HCT116 (cell line): Measurements from ENCODE around the gene TASP1. TPM values are rescaled to one million over a fixed set of nuclear protein-coding genes. Genes with fewer than 3 reads are reported as not detected.

Experiments
- ATAC-seq: fragments of 200-7000 bp; cut with Tn5 transposase; 2 replicates; pipeline ENCODE4 v1.9.1; 2020; ENCODE audit warnings: mild to moderate bottlenecking, moderate library complexity
- BruUV-seq: library from RNA; stranded (reverse); fragments of 400-500 nt; replicated peaks from 2 replicates; lab custom pipeline; 2021; lab: Mats Ljungman, UMichigan
- CTCF ChIA-PET: fragments of 300-600 bp; sonication (Branson Sonifier 250); formaldehyde crosslinking; loops from one replicate; lab custom pipeline; 2021; ENCODE audit warnings: antibody characterized with exemption; lab: Charles Lee
- POLR2A ChIA-PET: fragments of 300-600, 350-600 bp; sonication (Branson Sonifier 250); formaldehyde crosslinking; loops from one replicate; lab custom pipeline; 2021; ENCODE audit warnings: antibody characterized with exemption; lab: Charles Lee
- RAD21 ChIA-PET, 2 experiments: fragments of 300-600 bp; sonication (Branson Sonifier 250); formaldehyde crosslinking; loops; one replicate each; lab custom pipeline; 2023; ENCODE audit warnings: low total read pairs in 2 of 2; ENCODE audit not compliant: uncharacterized antibody in 2 of 2, unreplicated experiment in 2 of 2, low non-redundant PET in 1 of 2; lab: Charles Lee
- DNase-seq: peaks from one replicate; pipeline ENCODE4 v3.0.0-alpha.2; 2010; ENCODE audit warnings: low read depth, low spot score
- H2AFZ ChIP-seq: fragments of 200-600 bp; shearing (Covaris generic), sonication (generic); 2 replicates; pipeline ENCODE4 v1.6.1; 2017; ENCODE audit warnings: low read depth, mixed run types, mixed read lengths, antibody characterized with exemption, low read length; ENCODE audit not compliant: poor library complexity, severe bottlenecking
- H3K27ac ChIP-seq: 2 replicates; pipeline ENCODE4 v1.5.1; 2012; ENCODE audit warnings: low read depth, low read length
- H3K27me3 ChIP-seq: fragments of 200-600 bp; sonication (generic); 2 replicates; pipeline ENCODE4 v1.6.1; 2016; ENCODE audit warnings: mixed run types, low read length, mixed read lengths; ENCODE audit not compliant: insufficient read depth
- H3K36me3 ChIP-seq, 2 experiments: fragments of 200-500 bp in 1 of 2; fragments of 200-600 bp in 1 of 2; sonication (Bioruptor generic) in 1 of 2; sonication (generic) in 1 of 2; 2 replicates each; pipeline versions ENCODE4 v1.5.1 to v1.6.1; 2014 to 2016; ENCODE audit warnings: low read length in 2 of 2, inconsistent platforms in 1 of 2, mixed read lengths in 1 of 2, mixed run types in 1 of 2; ENCODE audit not compliant: insufficient read depth in 2 of 2, control insufficient read depth in 1 of 2
- H3K4me1 ChIP-seq, 2 experiments: fragments of 200-600 bp in 1 of 2; sonication (generic) in 1 of 2; 2 replicates each; pipeline versions ENCODE4 v1.5.1 to v1.6.1; 2012 to 2017; ENCODE audit warnings: low read length in 2 of 2, inconsistent platforms in 1 of 2, mild to moderate bottlenecking in 1 of 2, mixed read lengths in 1 of 2, mixed run types in 1 of 2, moderate library complexity in 1 of 2; ENCODE audit not compliant: insufficient read depth in 2 of 2, control insufficient read depth in 1 of 2
- H3K4me2 ChIP-seq: fragments of 200-600 bp; sonication (generic); 2 replicates; pipeline ENCODE4 v1.6.1; 2017; ENCODE audit warnings: mixed run types, low read length, mixed read lengths
- H3K4me3 ChIP-seq, 2 experiments: fragments of 200-600 bp in 1 of 2; sonication (generic) in 1 of 2; replicated peaks in 1 of 2; 2 replicates each; pipeline ENCODE4 v1.5.1; 2011 to 2016; ENCODE audit warnings: low read length in 2 of 2, control low read depth in 1 of 2, low read depth in 1 of 2, mild to moderate bottlenecking in 1 of 2, mixed read lengths in 1 of 2, mixed run types in 1 of 2
- H3K79me2 ChIP-seq: fragments of 200-600 bp; sonication (generic); 2 replicates; pipeline ENCODE4 v1.6.1; 2017; ENCODE audit warnings: mild to moderate bottlenecking, mixed run types, low read length, moderate library complexity, mixed read lengths; ENCODE audit not compliant: insufficient read depth
- H3K9ac ChIP-seq: fragments of 200-600 bp; sonication (generic); 2 replicates; pipeline ENCODE4 v1.6.1; 2016; ENCODE audit warnings: low read length, mixed read lengths
- H3K9me2 ChIP-seq: fragments of 200-600 bp; sonication (generic), shearing (Covaris generic); 2 replicates; pipeline ENCODE4 v1.6.1; 2017; ENCODE audit warnings: mixed run types, mild to moderate bottlenecking, moderate library complexity; ENCODE audit not compliant: insufficient read depth
- H3K9me3 ChIP-seq, 2 experiments: fragments of 200-500 bp in 1 of 2; fragments of 200-600 bp in 1 of 2; sonication (Bioruptor generic) in 1 of 2; sonication (generic) in 1 of 2; 2 replicates each; pipeline ENCODE4 v1.6.1; 2014 to 2017; ENCODE audit warnings: low read length in 2 of 2, mixed read lengths in 2 of 2, inconsistent platforms in 1 of 2, low read depth in 1 of 2, mild to moderate bottlenecking in 1 of 2, mixed run types in 1 of 2, moderate library complexity in 1 of 2; ENCODE audit not compliant: control insufficient read depth in 1 of 2, insufficient read depth in 1 of 2
- H4K20me1 ChIP-seq: fragments of 200-600 bp; sonication (generic), shearing (Covaris generic); 2 replicates; pipeline ENCODE4 v1.6.1; 2017; ENCODE audit warnings: mixed run types, mild to moderate bottlenecking, moderate library complexity; ENCODE audit not compliant: insufficient read depth
- CBX3 ChIP-seq: IDR thresholded peaks from 2 replicates; pipeline ENCODE4 v1.6.1; 2012; ENCODE audit warnings: low read depth
- CEBPB ChIP-seq: IDR thresholded peaks from 2 replicates; pipeline ENCODE4 v1.6.1; 2012; ENCODE audit warnings: low read depth
- EGR1 ChIP-seq: IDR thresholded peaks from 2 replicates; pipeline ENCODE4 v1.6.1; 2012; ENCODE audit warnings: low read depth
- ELF1 ChIP-seq: IDR thresholded peaks from 2 replicates; pipeline ENCODE4 v1.6.1; 2012; ENCODE audit warnings: low read depth, borderline replicate concordance
- EZH2 ChIP-seq: fragments of 200-600 bp; sonication (generic); IDR thresholded peaks from 2 replicates; pipeline ENCODE4 v1.6.1; 2017; ENCODE audit warnings: antibody characterized with exemption, mixed run types
- JUND ChIP-seq: IDR thresholded peaks from 2 replicates; pipeline ENCODE4 v1.6.1; 2012
- POLR2AphosphoS5 ChIP-seq: IDR thresholded peaks from 2 replicates; pipeline ENCODE4 v1.6.1; 2011; ENCODE audit warnings: mild to moderate bottlenecking, low read depth, low read length, moderate library complexity
- RAD21 ChIP-seq: IDR thresholded peaks from 2 replicates; pipeline ENCODE4 v1.6.1; 2012; ENCODE audit warnings: low read depth, mild to moderate bottlenecking
- SIN3A ChIP-seq: IDR thresholded peaks from 2 replicates; pipeline ENCODE4 v1.6.1; 2012; ENCODE audit warnings: low read depth
- SP1 ChIP-seq: IDR thresholded peaks from 2 replicates; pipeline ENCODE4 v1.6.1; 2012; ENCODE audit warnings: low read depth
- TCF7L2 ChIP-seq: IDR thresholded peaks from 2 replicates; pipeline ENCODE4 v1.7.0; 2011; ENCODE audit warnings: borderline replicate concordance, inconsistent platforms; ENCODE audit not compliant: insufficient read depth, insufficient read length; ENCODE audit errors: extremely low read depth
- YY1 ChIP-seq: IDR thresholded peaks from 2 replicates; pipeline ENCODE4 v1.6.1; 2011; ENCODE audit warnings: low read length, low read depth, moderate library complexity, mild to moderate bottlenecking; ENCODE audit not compliant: insufficient replicate concordance; ENCODE audit errors: extremely low read depth
- ZNF274 ChIP-seq: fragments of 200-500 bp; sonication (Bioruptor generic); IDR thresholded peaks from 2 replicates; pipeline ENCODE4 v1.6.1; 2014; ENCODE audit warnings: mild to moderate bottlenecking, low read depth, low read length, inconsistent platforms
- intact Hi-C: fragments of 100-400 bp; cut with micrococcal nuclease; formaldehyde crosslinking; loops from 2 replicates; pipeline ENCODE4 v1.10.0; 2022
- total RNA-seq: library from RNA; stranded (reverse); gene quantifications from one replicate; pipeline ENCODE4 v1.2.1, GENCODE V29; 2021; ENCODE audit not compliant: unreplicated experiment
- TF ChIP-seq, protein P1 (sequence below): IDR thresholded peaks from 2 replicates; pipeline ENCODE4 v1.6.1; 2011; ENCODE audit warnings: mild to moderate bottlenecking, low read length, moderate library complexity; ENCODE audit not compliant: insufficient replicate concordance; ENCODE audit errors: extremely low read depth
- TF ChIP-seq, protein P2 (sequence below): IDR thresholded peaks from 2 replicates; pipeline ENCODE4 v1.6.1; 2012
- TF ChIP-seq, protein P3 (sequence below): IDR thresholded peaks from 2 replicates; pipeline ENCODE4 v1.6.1; 2012

TASP1 gene
- total RNA-seq, 1 experiment from 2014 or later, result 19.1 TPM

DNA sequence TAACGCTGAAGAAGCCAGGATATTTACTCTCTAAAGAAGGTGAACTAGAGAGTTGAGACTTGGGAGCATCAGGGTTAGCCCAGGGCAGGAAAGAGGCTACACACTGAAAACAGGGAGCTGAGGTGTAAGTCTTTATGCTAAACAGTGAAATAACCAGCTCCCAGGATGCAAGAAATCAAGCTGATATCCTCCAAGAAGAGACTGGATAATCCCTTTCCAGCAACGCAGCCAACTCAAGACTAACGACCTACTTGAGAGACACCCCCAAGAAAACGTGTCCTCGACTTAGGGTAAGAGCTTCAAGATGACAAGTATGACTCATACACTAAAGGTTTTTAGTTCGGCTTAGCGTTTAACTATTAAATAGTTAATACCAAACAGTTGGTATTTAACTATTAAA, 202.2 kb downstream of the TASP1 start:
- Histone ChIP-seq H3K4me1 (no peaks in the 10 kb centered on the region), H3K9me3 (no peaks in the 10 kb centered on the region), H3K79me2 (no peaks in the 10 kb centered on the region), H3K9me2 (no peaks in the 10 kb centered on the region), H4K20me1 (no peaks in the 10 kb centered on the region), H3K9ac (no peak overlapping the region), H3K36me3 (no peaks in the 10 kb centered on the region), H3K4me2 (no peak overlapping the region), H3K4me3 (no peak overlapping the region), H2AFZ (no peak overlapping the region), H3K27ac (no peak overlapping the region), H3K27me3 (no peaks in the 10 kb centered on the region)
- no TSS peak for BruUV-seq
- DNase-seq (no peak), ATAC-seq (no peak)
- ChIA-PET CTCF (interaction anchor here (1.5 kb wide), 1 partner anchor 22 kb away, joined by 3 read pairs; no protein-coding TSS in a partner anchor), RAD21 (no interaction called here), POLR2A (no interaction called here)
- intact Hi-C loops, result no loop called here
- TF ChIP-seq TCF7L2 (no peak), SIN3A (no peak), SP1 (no peak), YY1 (no peak), POLR2AphosphoS5 (no peak), ZNF274 (no peak), JUND (no peak), EZH2 (no peak), EGR1 (no peak), RAD21 (no peak), ELF1 (no peak), CBX3 (no peak), CEBPB (no peak)
- TF ChIP-seq, protein P1, sequence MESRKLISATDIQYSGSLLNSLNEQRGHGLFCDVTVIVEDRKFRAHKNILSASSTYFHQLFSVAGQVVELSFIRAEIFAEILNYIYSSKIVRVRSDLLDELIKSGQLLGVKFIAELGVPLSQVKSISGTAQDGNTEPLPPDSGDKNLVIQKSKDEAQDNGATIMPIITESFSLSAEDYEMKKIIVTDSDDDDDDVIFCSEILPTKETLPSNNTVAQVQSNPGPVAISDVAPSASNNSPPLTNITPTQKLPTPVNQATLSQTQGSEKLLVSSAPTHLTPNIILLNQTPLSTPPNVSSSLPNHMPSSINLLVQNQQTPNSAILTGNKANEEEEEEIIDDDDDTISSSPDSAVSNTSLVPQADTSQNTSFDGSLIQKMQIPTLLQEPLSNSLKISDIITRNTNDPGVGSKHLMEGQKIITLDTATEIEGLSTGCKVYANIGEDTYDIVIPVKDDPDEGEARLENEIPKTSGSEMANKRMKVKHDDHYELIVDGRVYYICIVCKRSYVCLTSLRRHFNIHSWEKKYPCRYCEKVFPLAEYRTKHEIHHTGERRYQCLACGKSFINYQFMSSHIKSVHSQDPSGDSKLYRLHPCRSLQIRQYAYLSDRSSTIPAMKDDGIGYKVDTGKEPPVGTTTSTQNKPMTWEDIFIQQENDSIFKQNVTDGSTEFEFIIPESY, result no peak
- TF ChIP-seq, protein P2, sequence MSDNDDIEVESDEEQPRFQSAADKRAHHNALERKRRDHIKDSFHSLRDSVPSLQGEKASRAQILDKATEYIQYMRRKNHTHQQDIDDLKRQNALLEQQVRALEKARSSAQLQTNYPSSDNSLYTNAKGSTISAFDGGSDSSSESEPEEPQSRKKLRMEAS, result no peak
- TF ChIP-seq, protein P3, sequence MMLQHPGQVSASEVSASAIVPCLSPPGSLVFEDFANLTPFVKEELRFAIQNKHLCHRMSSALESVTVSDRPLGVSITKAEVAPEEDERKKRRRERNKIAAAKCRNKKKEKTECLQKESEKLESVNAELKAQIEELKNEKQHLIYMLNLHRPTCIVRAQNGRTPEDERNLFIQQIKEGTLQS, result no peak
